ENCODE measurements around the gene PSKH1.
"Not testable (repeated sequence)": the region's sequence is repeated elsewhere in the genome, so short reads cannot be mapped to it uniquely, and the experiment has no call there.

Gene PSKH1

DNA sequence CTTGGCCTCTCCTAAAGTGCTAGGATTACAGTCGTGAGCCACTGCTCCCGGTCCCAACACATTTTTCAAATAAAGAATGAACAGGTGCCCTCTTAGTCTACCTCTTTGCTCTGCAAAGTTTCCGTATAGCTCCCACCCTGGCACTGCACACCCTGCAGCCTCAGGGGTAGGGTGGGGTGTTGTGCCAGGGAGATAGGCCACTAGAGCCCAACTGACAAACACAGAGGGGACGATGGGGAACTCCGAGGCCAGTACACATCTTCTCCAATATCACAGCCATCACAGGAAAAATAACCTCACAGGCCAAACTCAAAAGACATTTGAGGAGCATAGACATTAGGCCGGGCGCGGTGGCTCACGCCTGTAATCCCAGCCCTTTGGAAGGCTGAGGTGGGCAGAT, 78.1 kb downstream of the PSKH1 start (continued):
- TF ChIP-seq, protein P1, sequence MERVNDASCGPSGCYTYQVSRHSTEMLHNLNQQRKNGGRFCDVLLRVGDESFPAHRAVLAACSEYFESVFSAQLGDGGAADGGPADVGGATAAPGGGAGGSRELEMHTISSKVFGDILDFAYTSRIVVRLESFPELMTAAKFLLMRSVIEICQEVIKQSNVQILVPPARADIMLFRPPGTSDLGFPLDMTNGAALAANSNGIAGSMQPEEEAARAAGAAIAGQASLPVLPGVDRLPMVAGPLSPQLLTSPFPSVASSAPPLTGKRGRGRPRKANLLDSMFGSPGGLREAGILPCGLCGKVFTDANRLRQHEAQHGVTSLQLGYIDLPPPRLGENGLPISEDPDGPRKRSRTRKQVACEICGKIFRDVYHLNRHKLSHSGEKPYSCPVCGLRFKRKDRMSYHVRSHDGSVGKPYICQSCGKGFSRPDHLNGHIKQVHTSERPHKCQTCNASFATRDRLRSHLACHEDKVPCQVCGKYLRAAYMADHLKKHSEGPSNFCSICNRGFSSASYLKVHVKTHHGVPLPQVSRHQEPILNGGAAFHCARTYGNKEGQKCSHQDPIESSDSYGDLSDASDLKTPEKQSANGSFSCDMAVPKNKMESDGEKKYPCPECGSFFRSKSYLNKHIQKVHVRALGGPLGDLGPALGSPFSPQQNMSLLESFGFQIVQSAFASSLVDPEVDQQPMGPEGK (CRISPR knock-in tag; IDR thresholded peaks at IDR 0.05; ENCODE audit: borderline replicate concordance) = no peak
- TF ChIP-seq CSRNP3 (CRISPR knock-in tag; IDR thresholded peaks at IDR 0.05) (no peak), CSDC2 (CRISPR knock-in tag; IDR thresholded peaks at IDR 0.05) (no peak), ESRRG (CRISPR knock-in tag; IDR thresholded peaks at IDR 0.05) (no peak), RARB (CRISPR knock-in tag; IDR thresholded peaks at IDR 0.05) (no peak), ZNF8 (CRISPR knock-in tag; IDR thresholded peaks at IDR 0.05) (no peak)

DNA sequence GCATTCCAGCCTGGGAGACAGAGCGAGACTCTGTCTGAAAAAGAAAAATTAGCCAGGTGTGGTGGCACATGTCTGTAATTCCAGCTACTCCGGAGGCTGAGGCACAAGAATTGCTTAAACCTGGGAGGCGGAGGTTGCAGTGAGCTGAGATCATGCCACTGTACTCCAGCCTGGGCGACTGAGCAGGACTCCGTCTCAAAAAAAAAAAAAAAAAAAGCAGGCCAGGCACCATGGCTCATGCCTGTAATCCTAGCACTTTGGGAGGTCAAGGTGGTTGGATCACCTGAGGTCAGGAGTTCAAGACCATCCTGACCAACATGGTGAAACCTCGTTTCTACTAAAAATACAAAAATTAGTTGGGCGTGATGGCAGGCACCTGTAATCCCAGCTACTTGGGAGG, 79.2 kb downstream of the PSKH1 start:
- not testable (repeated sequence) for ATAC-seq

DNA sequence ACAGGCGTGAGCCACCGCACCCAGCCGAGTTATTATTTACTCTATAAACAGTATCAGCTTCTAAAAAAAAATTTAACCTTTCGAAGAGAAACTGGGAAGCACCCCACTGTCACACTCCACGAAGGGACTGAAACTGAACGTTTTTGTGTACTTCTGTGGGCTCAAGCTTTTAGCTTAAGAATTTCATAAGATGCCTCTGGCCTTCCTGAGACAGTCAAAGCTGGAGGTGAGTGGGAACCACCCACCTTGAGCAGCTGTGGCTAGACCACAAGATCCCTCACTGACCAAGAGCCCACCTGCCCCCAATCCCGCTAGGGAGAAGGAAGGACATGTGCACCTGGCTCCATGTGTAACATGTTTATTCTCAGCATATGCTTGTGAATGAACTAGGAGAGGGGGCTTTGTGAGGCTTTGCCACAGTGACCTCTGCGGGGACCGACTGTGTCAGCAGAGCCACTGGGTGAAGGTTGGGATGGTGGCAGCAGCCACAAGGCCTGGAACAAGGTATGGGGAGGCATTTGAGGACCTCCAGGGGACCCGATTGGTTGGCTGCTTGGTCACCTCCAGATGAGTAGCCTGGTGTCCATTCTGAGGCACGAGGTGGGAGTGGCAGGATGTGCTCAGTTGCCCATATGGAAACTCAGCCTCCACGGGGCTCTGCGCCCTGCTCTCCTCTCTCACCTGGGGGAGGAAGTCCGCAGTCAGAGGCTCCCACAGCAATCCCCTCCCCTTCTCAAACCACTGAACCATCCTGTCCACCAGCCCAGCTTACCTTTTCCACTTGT, 82.5 kb downstream of the PSKH1 start:
- no peak for ATAC-seq

GRCh38 chr16:67976205-67976604, 83.2 kb downstream of the PSKH1 start:
- ATAC-seq = no peak
- TF ChIP-seq, protein P2, sequence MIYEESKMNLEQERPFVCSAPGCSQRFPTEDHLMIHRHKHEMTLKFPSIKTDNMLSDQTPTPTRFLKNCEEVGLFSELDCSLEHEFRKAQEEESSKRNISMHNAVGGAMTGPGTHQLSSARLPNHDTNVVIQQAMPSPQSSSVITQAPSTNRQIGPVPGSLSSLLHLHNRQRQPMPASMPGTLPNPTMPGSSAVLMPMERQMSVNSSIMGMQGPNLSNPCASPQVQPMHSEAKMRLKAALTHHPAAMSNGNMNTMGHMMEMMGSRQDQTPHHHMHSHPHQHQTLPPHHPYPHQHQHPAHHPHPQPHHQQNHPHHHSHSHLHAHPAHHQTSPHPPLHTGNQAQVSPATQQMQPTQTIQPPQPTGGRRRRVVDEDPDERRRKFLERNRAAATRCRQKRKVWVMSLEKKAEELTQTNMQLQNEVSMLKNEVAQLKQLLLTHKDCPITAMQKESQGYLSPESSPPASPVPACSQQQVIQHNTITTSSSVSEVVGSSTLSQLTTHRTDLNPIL (CRISPR knock-in tag; IDR thresholded peaks at IDR 0.05; ENCODE audit: low read depth) = no peak
- TF ChIP-seq ESRRG (CRISPR knock-in tag; IDR thresholded peaks at IDR 0.05) (no peak), ZNF8 (CRISPR knock-in tag; IDR thresholded peaks at IDR 0.05) (no peak), ZNF565 (CRISPR knock-in tag; conservative IDR thresholded peaks at IDR 0.05; ENCODE audit: low read depth) (no peak), GLIS3 (CRISPR knock-in tag; IDR thresholded peaks at IDR 0.05) (no peak), ZFP3 (CRISPR knock-in tag; IDR thresholded peaks at IDR 0.05) (no peak), ISL1 (CRISPR knock-in tag; IDR thresholded peaks at IDR 0.05) (no peak), SNAI2 (CRISPR knock-in tag; IDR thresholded peaks at IDR 0.05) (no peak), TCF4 (CRISPR knock-in tag; IDR thresholded peaks at IDR 0.05; ENCODE audit: borderline replicate concordance) (no peak), PPARA (CRISPR knock-in tag; IDR thresholded peaks at IDR 0.05; ENCODE audit: borderline replicate concordance) (no peak), TSHZ2 (CRISPR knock-in tag; IDR thresholded peaks at IDR 0.05) (no peak)

More for the DNA sequence above, 82.5 kb downstream of the PSKH1 start:
- no peak for TF ChIP-seq ZC3H10 (CRISPR knock-in tag; IDR thresholded peaks at IDR 0.05)
- no peak for TF ChIP-seq SNAI2 (CRISPR knock-in tag; IDR thresholded peaks at IDR 0.05)
- no peak for TF ChIP-seq CSDC2 (CRISPR knock-in tag; IDR thresholded peaks at IDR 0.05)
- no peak for TF ChIP-seq POU6F1 (CRISPR knock-in tag; IDR thresholded peaks at IDR 0.05; ENCODE audit: borderline replicate concordance, low read depth)
- no peak for TF ChIP-seq ZFP3 (CRISPR knock-in tag; IDR thresholded peaks at IDR 0.05)
